Heart right ventricle (tissue), 16 donors: ENCODE results near the gene COG4. TPM values are rescaled to one million over a fixed set of nuclear protein-coding genes. Genes with fewer than 3 reads are reported as not detected.
A peak's percentile ranks its signal among the peaks of the same experiment; 100 is the strongest.

Experiments
- ATAC-seq, 8 donors: fragments of 200-7000 bp; cut with Tn5 transposase; one replicate each; pipeline ENCODE4 v1.9.1; 2020; ENCODE audit warnings: mild to moderate bottlenecking in 8 of 8, moderate library complexity in 8 of 8, moderate number of reproducible peaks in 1 of 8
- DNase-seq, 2 donors: peaks; one replicate each; pipeline ENCODE4 v3.0.0-alpha.2; 2020
- H3K27ac ChIP-seq, 10 donors: fragments of 200-600 bp; sonication (generic) in 2 of 10; one replicate each; pipeline versions ENCODE4 v1.5.0 to v1.8.0; 2020 to 2022; ENCODE audit warnings: mild to moderate bottlenecking in 3 of 10
- H3K27me3 ChIP-seq, 7 donors: fragments of 200-600 bp; one replicate each; pipeline ENCODE4 v1.8.0; 2021 to 2022; ENCODE audit warnings: mild to moderate bottlenecking in 2 of 7
- H3K36me3 ChIP-seq, 9 donors: fragments of 200-600 bp; sonication (generic) in 1 of 9; one replicate each; pipeline versions ENCODE4 v1.5.0 to v1.8.0; 2020 to 2022; ENCODE audit warnings: mild to moderate bottlenecking in 2 of 9
- H3K4me1 ChIP-seq, 9 donors: fragments of 200-600 bp; sonication (generic) in 1 of 9; one replicate each; pipeline versions ENCODE4 v1.5.0 to v1.8.0; 2020 to 2022; ENCODE audit warnings: mild to moderate bottlenecking in 4 of 9
- H3K4me3 ChIP-seq, 10 donors: fragments of 200-600 bp; sonication (generic) in 2 of 10; one replicate each; pipeline versions ENCODE4 v1.5.0 to v1.8.0; 2020 to 2022; ENCODE audit warnings: mild to moderate bottlenecking in 7 of 10, moderate library complexity in 2 of 10
- H3K9me3 ChIP-seq, 11 donors: fragments of 200-600 bp in 10 of 11; sonication (generic) in 2 of 11; one replicate each; pipeline versions ENCODE4 v1.5.0 to v1.8.0; 2013 to 2022; ENCODE audit warnings: mild to moderate bottlenecking in 2 of 11, control low read depth in 1 of 11, moderate library complexity in 1 of 11
- WGBS, 2 donors: extraction: QIAGEN DNeasy Blood & Tissue Kit; methylation state at CpG; one replicate each; pipeline ENCODE4 v1.1.7; 2013; ENCODE audit warnings: inconsistent platforms in 1 of 2; 5-methylcytosine and 5-hydroxymethylcytosine counted together
- intact Hi-C, 10 donors: fragments of 100-400 bp; cut with DNase I; formaldehyde crosslinking; loops; one replicate each; pipeline versions ENCODE4 v1.11.1 to v1.14.2; 2022
- polyA plus RNA-seq, 2 donors: library from polyadenylated mRNA; stranded (reverse); fragments of 200-250 nt; gene quantifications; one replicate each; pipeline ENCODE4 v1.2.3, GENCODE V29; 2013
- total RNA-seq, 10 donors: library from RNA; stranded (reverse); fragmentation: NEBNext Ultra II Directional in 3 of 10; extraction: Animal tissue kit (Norgen Biotek cat#: 25700) in 3 of 10; gene quantifications; one replicate each; pipeline versions ENCODE4 v1.2.1 to v1.2.4, GENCODE V29; 2021 to 2023
- TF ChIP-seq, protein P1 (sequence below), 9 donors: fragments of 200-600 bp; sonication (generic) in 2 of 9; IDR thresholded peaks; one replicate each; pipeline versions ENCODE4 v1.5.0 to v1.8.0; 2021 to 2022; ENCODE audit warnings: antibody characterized with exemption in 9 of 9, mild to moderate bottlenecking in 5 of 9, moderate library complexity in 1 of 9
- donor health status: Arrhythmogenic right ventricular cardiomyopathy.
- donor health status: ischemic (EF 13 %, LVEDD 7.1; RV severe dilation, severe dysfunction).
- donor health status: healthy with polysubstance abuse.
- donor health status: DM: no; HTN: yes; CAD: no.
- donor health status: DM: no; HTN: no; CAD: no.
- donor health status: ischemic (EF 25% LVEDD 6.9; RV normal size, moderate dysfunction).
- donor health status: ischemic (EF 25% LVEDD 5.7; RV mildly dilated, moderate dysfunction).
- donor health status: healthy.
- donor health status: DM: yes; HTN: yes; CAD: no.
- donor health status: Ischemic cardiomyopathy.
- donor health status: ischemic (EF 35%, LVEDD 5.7; RV mildly dilated, moderate dysfunction).
- donor health status: nonischemic (EF 11% LVEDD 7.7; RV severe dilation, severe dysfunction).
- donor health status: DM: yes; HTN: yes; CAD: no.
- donor health status: PGD.
- donor health status: ischemic (EF 29% LVEDD 5.4; RV normal size, mild dysfunction).
- donor health status: nonischemic (EF 23%, LVEDD 6.1; RV moderate dilation, normal function).

COG4 gene
- total and polyA plus RNA-seq, 12 donors, result 29.3 to 56.8 (median 40.5) TPM

DNA sequence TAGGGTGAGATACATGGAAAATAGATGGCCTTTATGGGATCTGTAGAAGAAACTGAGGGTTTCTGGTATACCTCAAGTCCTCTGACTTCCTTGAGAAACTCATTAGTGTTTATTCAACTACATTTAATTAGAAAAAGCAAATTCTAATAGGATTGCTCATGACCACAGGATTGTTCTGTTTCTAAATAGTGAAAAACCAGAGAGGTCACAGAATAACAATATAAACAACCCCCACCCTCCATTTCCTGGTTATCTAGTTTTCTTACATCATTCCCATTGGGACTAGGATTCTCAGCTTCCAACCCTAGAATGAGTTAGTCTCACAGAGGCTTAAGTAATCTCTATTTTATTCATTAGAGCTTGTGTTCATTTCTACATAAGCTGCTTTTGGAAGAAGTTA lies 30.3 kb upstream of the COG4 start:
- ATAC-seq, result peak in 4 of 8 donors; percentile 34 to 53 (median 44)

DNA sequence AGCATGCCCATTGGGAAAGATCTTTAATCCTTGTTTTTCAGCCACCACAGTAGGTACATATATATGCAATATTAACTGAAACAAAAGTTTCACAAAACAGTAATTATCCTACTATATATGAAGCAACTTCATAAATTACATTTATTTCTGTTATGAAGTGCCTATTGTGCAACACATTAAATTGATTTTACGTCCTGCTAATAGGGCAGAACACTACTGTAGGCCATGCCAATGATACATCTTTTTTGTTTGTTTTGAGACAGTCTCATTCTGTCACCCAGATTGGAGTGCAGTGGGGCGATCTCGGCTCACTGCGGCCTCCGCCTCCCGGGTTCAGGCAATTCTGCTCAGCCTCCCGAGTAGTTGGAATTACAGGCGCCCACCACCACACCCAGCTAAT lies 29.3 kb upstream of the COG4 start:
- DNase-seq (no peak), ATAC-seq (no peak)
- Histone ChIP-seq H3K4me1 (peaks cover 0 to 36% (median 6%) of the 10 kb centered on the region in 9 donors), H3K36me3 (peaks cover 0 to 100% (median 73%) of the 10 kb centered on the region in 9 donors), H3K27ac (peak overlapping the region in 1 of 10 donors; percentile 20), H3K27me3 (no peaks in the 10 kb centered on the region), H3K9me3 (no peaks in the 10 kb centered on the region), H3K4me3 (no peak overlapping the region)
- WGBS, 2 donors, result 95 to 96% methylated on average over 8 of the region's 8 CpGs
- TF ChIP-seq, protein P1, sequence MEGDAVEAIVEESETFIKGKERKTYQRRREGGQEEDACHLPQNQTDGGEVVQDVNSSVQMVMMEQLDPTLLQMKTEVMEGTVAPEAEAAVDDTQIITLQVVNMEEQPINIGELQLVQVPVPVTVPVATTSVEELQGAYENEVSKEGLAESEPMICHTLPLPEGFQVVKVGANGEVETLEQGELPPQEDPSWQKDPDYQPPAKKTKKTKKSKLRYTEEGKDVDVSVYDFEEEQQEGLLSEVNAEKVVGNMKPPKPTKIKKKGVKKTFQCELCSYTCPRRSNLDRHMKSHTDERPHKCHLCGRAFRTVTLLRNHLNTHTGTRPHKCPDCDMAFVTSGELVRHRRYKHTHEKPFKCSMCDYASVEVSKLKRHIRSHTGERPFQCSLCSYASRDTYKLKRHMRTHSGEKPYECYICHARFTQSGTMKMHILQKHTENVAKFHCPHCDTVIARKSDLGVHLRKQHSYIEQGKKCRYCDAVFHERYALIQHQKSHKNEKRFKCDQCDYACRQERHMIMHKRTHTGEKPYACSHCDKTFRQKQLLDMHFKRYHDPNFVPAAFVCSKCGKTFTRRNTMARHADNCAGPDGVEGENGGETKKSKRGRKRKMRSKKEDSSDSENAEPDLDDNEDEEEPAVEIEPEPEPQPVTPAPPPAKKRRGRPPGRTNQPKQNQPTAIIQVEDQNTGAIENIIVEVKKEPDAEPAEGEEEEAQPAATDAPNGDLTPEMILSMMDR (IDR thresholded peaks at IDR 0.05), result no peak
- intact Hi-C loops, result no loop called here

More for the DNA sequence above, 30.3 kb upstream of the COG4 start:
- Histone ChIP-seq H3K9me3 (no peaks in the 10 kb centered on the region), H3K4me3 (no peak overlapping the region), H3K27me3 (no peaks in the 10 kb centered on the region), H3K27ac (peak overlapping the region in 4 of 10 donors; percentile 30 to 43 (median 38)), H3K36me3 (peaks cover 0 to 100% (median 72%) of the 10 kb centered on the region in 9 donors), H3K4me1 (peaks cover 0 to 36% (median 6%) of the 10 kb centered on the region in 9 donors)
- intact Hi-C loops, result no loop called here
- DNase-seq, result no peak
- TF ChIP-seq, protein P1 (IDR thresholded peaks at IDR 0.05), result no peak

DNA sequence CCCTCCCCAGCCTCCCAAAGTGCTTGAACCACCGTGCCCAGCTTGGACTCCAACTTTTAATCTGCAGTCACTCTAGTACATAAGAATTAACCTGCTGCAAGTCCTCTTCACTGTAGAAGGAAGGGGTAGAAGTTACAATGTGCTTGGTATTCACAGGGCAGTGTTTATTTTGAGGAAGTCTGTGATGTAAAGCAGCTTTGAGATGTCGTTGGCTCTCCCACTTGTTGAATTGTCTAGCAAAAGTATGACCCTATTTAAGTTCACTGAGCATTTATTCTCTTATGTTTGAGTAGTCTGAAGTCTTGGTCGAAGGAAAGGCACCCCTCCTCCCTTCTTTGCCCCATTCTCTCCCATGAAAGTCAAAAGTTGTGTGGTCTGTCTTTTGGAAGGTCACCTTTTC lies 28.4 kb upstream of the COG4 start:
- TF ChIP-seq, protein P1 (IDR thresholded peaks at IDR 0.05), result no peak
- no peak overlapping the region for H3K27ac ChIP-seq
- peaks cover 0 to 36% (median 6%) of the 10 kb centered on the region in 9 donors for H3K4me1 ChIP-seq
- no peak overlapping the region for H3K4me3 ChIP-seq
- H3K27me3 ChIP-seq, result no peaks in the 10 kb centered on the region
- ATAC-seq (no peak), DNase-seq (no peak)
- no peaks in the 10 kb centered on the region for H3K9me3 ChIP-seq
- peaks cover 0 to 100% (median 67%) of the 10 kb centered on the region in 9 donors for H3K36me3 ChIP-seq
- intact Hi-C loops, result no loop called here
- WGBS, 2 donors, result 82 to 85% methylated on average over 3 of the region's 3 CpGs

DNA sequence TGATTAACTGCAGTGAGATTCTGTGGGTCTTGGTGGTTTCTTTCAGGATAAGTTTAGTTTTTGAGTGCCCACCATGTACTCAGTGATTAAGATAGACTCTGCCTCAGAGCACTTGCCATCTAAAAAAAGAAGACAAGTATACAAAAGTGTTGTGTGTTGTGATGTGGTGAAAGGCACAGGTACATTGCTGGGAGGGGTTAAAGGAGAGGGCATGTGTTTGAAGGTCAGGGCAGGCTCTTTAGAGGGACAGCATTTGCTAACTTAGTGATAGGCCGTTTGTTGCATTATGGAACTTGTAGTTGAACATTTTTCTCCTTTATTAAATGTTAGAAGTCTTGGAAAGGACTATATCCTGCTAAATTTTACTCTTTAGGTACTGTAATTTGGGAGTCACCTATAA lies 26.7 kb upstream of the COG4 start:
- ATAC-seq (peak in 2 of 8 donors; percentile 33 to 42), DNase-seq (no peak)
- intact Hi-C loops, result no loop called here
- peaks cover 0 to 100% (median 62%) of the 10 kb centered on the region in 9 donors for H3K36me3 ChIP-seq
- TF ChIP-seq, protein P1 (IDR thresholded peaks at IDR 0.05), result no peak
- no peak overlapping the region for H3K4me3 ChIP-seq
- H3K9me3 ChIP-seq, result no peaks in the 10 kb centered on the region
- no peaks in the 10 kb centered on the region for H3K27me3 ChIP-seq
- WGBS, 2 donors, result 0 to 43% methylated on average over 1 of the region's 1 CpG
- H3K4me1 ChIP-seq, result peaks cover 0 to 36% (median 6%) of the 10 kb centered on the region in 9 donors
- H3K27ac ChIP-seq, result no peak overlapping the region
